Measurements from ENCODE around the gene STX16. TPM values are rescaled to one million over a fixed set of nuclear protein-coding genes. Genes with fewer than 3 reads are reported as not detected.

The STX16 gene
- total RNA-seq, 1 donor from 2014 or later, result 66.9 TPM

DNA sequence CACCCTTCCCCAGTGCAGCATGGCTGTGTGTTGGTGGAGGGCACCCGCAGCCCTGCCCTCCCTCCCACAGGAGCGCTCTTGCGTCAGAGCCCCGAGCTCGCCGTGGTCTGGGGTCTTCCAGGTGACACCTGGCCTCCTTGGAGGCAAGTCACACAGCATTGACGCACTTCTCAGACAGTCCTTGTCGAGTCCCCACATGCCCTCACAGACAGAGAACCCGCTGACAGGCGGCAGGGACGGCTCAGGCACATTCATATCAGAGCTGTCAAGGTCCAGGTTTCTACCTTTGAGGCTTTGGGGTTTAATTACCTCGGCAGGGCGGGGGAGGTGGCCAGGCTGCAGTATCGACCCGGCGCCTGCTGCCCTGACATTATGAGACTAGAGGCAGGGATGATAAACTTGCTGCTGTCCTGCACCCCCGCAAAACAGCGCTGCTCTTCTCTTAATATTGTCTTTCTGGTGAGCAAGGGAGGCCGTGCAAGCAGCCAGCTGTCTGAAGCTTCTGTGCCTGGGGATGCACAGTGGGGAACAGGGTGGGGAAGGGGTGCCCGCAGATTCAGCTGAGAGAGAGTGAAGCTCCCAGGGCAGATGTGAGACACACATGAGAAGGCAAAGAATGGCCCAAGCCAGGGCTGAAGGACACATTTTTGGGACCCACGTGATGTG, 46.3 kb downstream of the STX16 start:
- Mint-ChIP-seq H3K36me3 (ENCODE audit: unreplicated experiment) (peaks cover 12% of the 10 kb centered on the region), H3K4me1 (ENCODE audit: unreplicated experiment) (no peaks in the 10 kb centered on the region), H3K27ac (ENCODE audit: unreplicated experiment) (no peak overlapping the region), H3K9me3 (ENCODE audit: unreplicated experiment) (no peaks in the 10 kb centered on the region), H3K27me3 (ENCODE audit: unreplicated experiment) (no peaks in the 10 kb centered on the region), H3K4me3 (ENCODE audit: unreplicated experiment) (no peak overlapping the region)
- TF ChIP-seq, protein P1, sequence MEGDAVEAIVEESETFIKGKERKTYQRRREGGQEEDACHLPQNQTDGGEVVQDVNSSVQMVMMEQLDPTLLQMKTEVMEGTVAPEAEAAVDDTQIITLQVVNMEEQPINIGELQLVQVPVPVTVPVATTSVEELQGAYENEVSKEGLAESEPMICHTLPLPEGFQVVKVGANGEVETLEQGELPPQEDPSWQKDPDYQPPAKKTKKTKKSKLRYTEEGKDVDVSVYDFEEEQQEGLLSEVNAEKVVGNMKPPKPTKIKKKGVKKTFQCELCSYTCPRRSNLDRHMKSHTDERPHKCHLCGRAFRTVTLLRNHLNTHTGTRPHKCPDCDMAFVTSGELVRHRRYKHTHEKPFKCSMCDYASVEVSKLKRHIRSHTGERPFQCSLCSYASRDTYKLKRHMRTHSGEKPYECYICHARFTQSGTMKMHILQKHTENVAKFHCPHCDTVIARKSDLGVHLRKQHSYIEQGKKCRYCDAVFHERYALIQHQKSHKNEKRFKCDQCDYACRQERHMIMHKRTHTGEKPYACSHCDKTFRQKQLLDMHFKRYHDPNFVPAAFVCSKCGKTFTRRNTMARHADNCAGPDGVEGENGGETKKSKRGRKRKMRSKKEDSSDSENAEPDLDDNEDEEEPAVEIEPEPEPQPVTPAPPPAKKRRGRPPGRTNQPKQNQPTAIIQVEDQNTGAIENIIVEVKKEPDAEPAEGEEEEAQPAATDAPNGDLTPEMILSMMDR (IDR thresholded peaks at IDR 0.05), result no peak
- DNase-seq (ENCODE audit: extremely low spot score, unreplicated experiment), result no peak

DNA sequence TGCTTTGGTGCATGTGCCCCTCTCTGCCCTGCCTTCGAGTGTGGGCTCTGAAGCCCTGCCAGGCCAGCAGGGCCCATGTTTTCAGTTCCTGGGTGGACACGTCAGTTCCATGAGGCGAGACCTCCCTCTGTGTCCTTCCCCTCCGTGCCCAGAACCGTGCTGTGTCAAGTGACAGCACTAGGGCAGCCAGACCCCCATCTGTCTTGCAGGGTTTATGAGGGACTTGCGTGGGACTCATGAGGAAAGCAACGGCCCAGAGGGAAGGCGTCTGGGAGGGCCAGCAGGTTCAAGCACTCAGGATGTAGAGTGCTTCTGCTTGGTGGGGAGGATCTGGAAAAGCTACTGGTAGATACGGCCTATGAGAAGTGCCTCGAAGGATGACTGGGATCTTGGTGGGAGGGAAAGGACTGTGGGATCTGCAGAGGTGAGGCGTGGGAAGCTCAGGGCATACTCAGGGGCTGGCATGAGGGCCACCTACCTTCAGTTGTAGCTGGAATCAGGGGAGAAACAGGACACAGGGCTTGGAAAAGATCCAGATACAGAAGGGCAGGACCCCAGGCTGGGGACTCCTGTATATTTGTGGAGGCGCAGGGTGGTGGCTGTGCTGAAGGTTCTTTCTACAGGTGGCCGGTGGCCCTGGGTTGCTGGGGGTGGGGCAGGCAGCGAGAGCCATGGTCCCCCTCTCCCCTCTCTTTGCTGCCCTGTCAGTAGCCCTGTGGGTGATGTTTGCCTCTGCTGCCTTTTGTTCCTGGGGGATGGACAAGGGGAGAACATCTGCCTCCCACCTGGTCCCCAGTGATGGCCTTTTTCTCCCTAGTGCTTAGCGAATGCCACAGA, 47.0 kb downstream of the STX16 start:
- TF ChIP-seq, protein P1 (IDR thresholded peaks at IDR 0.05), result no peak
- Mint-ChIP-seq H3K36me3 (ENCODE audit: unreplicated experiment) (peaks cover 19% of the 10 kb centered on the region), H3K4me3 (ENCODE audit: unreplicated experiment) (no peak overlapping the region), H3K27me3 (ENCODE audit: unreplicated experiment) (no peaks in the 10 kb centered on the region), H3K4me1 (ENCODE audit: unreplicated experiment) (no peaks in the 10 kb centered on the region), H3K27ac (ENCODE audit: unreplicated experiment) (no peak overlapping the region), H3K9me3 (ENCODE audit: unreplicated experiment) (peaks cover 2% of the 10 kb centered on the region)
- DNase-seq (ENCODE audit: extremely low spot score, unreplicated experiment), result no peak

DNA sequence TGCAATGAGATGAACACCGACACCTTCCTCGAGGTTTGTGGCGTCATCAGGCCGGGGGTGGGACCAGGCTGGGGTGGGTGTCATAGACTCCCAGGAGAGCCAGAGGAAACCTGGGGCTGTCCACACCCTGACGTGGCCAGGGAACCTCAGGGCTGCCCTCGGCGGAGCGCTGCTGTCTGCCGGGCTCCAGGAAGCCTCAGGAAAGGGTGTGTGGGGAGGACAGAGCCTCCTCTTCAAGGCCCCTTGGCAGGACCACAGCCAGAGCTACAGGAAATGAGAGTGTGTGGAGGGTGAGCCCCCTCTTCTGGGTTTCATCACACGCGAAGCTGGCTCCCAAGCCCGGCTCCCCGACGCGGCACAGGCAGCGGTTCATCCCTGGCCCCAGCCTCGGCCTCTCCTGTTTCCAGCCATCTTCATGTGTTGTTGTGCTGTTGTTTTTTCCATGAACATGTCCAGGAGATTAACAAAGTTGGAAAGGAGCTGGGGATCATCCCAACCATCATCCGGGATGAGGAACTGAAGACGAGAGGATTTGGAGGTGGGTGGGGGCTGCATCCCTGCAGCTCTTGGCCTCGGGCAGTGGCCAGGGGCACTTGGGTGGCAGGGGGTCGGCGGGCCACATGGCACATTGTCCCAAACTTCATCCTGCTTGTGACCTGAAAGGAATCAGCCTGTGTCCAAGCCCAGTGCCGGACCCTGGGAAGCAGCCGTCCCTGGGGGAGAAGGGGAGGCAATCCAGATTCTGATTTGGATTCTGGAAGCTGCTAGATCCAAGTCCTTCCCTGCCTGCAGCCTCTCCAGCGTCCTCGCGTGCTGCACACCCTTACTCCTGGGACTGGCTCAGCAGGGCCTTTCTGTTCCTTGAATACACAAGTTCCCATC, 47.9 kb downstream of the STX16 start:
- Mint-ChIP-seq H3K4me1 (ENCODE audit: unreplicated experiment) (no peaks in the 10 kb centered on the region), H3K4me3 (ENCODE audit: unreplicated experiment) (no peak overlapping the region), H3K27me3 (ENCODE audit: unreplicated experiment) (no peaks in the 10 kb centered on the region), H3K9me3 (ENCODE audit: unreplicated experiment) (peaks cover 3% of the 10 kb centered on the region), H3K27ac (ENCODE audit: unreplicated experiment) (no peak overlapping the region), H3K36me3 (ENCODE audit: unreplicated experiment) (peaks cover 27% of the 10 kb centered on the region)
- no peak for DNase-seq (ENCODE audit: extremely low spot score, unreplicated experiment)
- TF ChIP-seq, protein P1 (IDR thresholded peaks at IDR 0.05), result no peak

DNA sequence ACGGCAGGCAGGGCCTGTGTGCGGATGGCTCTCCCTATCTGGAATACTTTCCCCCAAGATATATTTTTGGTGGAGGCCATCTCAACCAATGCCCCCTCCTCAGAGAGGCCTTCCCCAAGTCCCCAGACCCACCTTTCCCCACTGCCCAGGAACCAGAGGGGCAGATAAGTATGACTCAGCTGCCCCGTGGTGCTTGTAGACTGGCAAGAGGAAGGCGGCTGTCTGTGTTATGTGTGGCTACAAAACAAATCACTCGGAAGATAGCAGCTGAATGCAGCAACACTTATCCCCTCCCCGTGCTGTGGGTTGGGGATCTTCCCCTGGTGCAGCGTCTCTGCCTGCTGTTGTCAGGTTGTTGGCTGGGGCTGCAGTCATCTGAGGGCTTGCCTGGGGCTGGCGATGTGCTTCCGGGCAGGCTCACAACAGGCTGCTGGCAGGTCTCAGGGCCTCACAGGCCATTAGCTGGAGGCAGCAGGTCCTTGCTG, 48.6 kb downstream of the STX16 start:
- Mint-ChIP-seq H3K4me3 (ENCODE audit: unreplicated experiment) (no peak overlapping the region), H3K4me1 (ENCODE audit: unreplicated experiment) (no peaks in the 10 kb centered on the region), H3K36me3 (ENCODE audit: unreplicated experiment) (peaks cover 30% of the 10 kb centered on the region), H3K27me3 (ENCODE audit: unreplicated experiment) (no peaks in the 10 kb centered on the region), H3K9me3 (ENCODE audit: unreplicated experiment) (peaks cover 6% of the 10 kb centered on the region), H3K27ac (ENCODE audit: unreplicated experiment) (no peak overlapping the region)
- DNase-seq (ENCODE audit: extremely low spot score, unreplicated experiment), result no peak
- TF ChIP-seq, protein P1 (IDR thresholded peaks at IDR 0.05), result no peak
